ENCODE data around the gene ZNRF1.

DNA sequence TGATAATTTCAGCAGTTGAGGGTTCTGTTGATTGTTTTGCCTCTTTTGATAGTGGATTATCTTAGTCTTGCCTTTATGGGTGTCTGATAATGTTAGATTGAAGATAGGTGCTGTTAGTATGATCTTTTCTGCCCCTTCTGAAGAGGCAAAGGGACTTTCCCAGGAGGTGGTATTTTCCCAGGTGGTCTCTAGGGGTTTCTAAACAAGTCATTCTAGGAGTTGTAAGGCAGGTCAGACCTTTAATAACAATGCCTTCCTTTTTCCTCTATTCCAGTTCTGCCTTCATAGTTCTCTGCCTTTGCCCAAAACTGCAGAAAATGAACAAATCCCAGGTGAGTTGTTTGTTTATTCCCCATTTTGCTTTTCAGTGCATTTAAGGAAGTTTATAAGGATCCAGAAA lies 153.8 kb downstream of the ZNRF1 start:
- TF ChIP-seq CTCF (IDR thresholded peaks at IDR 0.05): no peak
- no peak for TF ChIP-seq POLR2A (IDR thresholded peaks at IDR 0.05)
